B cell (primary cell): Measurements from ENCODE around the gene PRIM2.
"Not testable (repeated sequence)": the region's sequence is repeated elsewhere in the genome, so short reads cannot be mapped to it uniquely, and the experiment has no call there.

Experiments used
- CTCF ChIP-seq: fragments of 200-600 bp; IDR thresholded peaks from one replicate; pipeline ENCODE4 v1.8.0; 2022; ENCODE audit warnings: antibody characterized with exemption, mild to moderate bottlenecking
- EZH2 ChIP-seq: IDR thresholded peaks from 2 replicates; pipeline ENCODE4 v1.6.1; 2012; ENCODE audit warnings: borderline replicate concordance, low read depth, mild to moderate bottlenecking, moderate library complexity, low read length; ENCODE audit not compliant: insufficient read depth, poor library complexity, severe bottlenecking

GRCh38 chr6:57470148-57470547 lies 152.7 kb downstream of the PRIM2 start:
- TF ChIP-seq CTCF, EZH2: not testable (repeated sequence)
